Bronchial epithelial cell (primary cell): ENCODE measurements around the gene MAST4. TPM values are rescaled to one million over a fixed set of nuclear protein-coding genes. Genes with fewer than 3 reads are reported as not detected.

Source experiments
- DNase-seq: peaks from one replicate; pipeline ENCODE4 v3.0.0-alpha.2; 2010; ENCODE audit warnings: low read depth
- FAIRE-seq: peaks from 2 replicates; lab custom pipeline; 2011; peaks lifted over from hg19 to GRCh38; lab: Jason Lieb, UNC
- H3K27me3 ChIP-seq: 2 replicates; pipeline ENCODE4 v1.5.1; 2011; ENCODE audit warnings: low read length; ENCODE audit not compliant: control insufficient read depth, insufficient read depth
- H3K36me3 ChIP-seq: 2 replicates; pipeline ENCODE4 v1.5.1; 2011; ENCODE audit warnings: low read length; ENCODE audit not compliant: control insufficient read depth, insufficient read depth
- H3K4me3 ChIP-seq: 2 replicates; pipeline ENCODE4 v1.5.1; 2011; ENCODE audit warnings: mild to moderate bottlenecking, low read depth, low read length, control low read depth
- total RNA-seq: library from RNA; depleted of rRNA; stranded (reverse); fragments of >200 nt; gene quantifications from 2 replicates; pipeline ENCODE4 v1.2.1, GENCODE V29; 2014
- TF ChIP-seq, protein P1 (sequence below): IDR thresholded peaks from 2 replicates; pipeline ENCODE4 v1.5.1; 2011; ENCODE audit warnings: mild to moderate bottlenecking, moderate library complexity, low read length, control low read depth, inconsistent platforms; ENCODE audit not compliant: insufficient read depth, severe bottlenecking

The MAST4 gene
- total RNA-seq, 1 donor from 2014 or later: 10.3 TPM

DNA sequence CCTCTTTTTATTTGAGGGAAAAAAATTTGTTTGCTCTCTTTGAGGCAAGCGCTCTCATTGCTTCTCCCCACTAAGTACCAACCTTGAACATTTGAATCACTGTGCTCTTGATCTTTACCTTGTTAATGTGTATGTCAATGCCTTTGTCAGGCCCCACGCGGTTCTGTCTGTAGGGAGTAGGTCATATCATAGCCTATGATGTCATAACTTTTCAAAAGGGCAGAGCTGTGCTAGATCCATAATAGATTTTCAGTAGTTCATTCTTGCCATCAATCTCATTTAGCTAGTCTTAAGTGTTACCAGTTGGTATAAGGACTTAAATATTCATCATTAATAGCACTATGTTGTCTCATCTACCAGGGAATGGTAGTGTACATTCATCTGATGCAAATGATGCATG lies 56.6 kb downstream of the MAST4 start:
- H3K36me3 ChIP-seq: no peaks in the 10 kb centered on the region
- FAIRE-seq (no peak), DNase-seq (no peak)
- no peak overlapping the region for H3K4me3 ChIP-seq
- TF ChIP-seq, protein P1, sequence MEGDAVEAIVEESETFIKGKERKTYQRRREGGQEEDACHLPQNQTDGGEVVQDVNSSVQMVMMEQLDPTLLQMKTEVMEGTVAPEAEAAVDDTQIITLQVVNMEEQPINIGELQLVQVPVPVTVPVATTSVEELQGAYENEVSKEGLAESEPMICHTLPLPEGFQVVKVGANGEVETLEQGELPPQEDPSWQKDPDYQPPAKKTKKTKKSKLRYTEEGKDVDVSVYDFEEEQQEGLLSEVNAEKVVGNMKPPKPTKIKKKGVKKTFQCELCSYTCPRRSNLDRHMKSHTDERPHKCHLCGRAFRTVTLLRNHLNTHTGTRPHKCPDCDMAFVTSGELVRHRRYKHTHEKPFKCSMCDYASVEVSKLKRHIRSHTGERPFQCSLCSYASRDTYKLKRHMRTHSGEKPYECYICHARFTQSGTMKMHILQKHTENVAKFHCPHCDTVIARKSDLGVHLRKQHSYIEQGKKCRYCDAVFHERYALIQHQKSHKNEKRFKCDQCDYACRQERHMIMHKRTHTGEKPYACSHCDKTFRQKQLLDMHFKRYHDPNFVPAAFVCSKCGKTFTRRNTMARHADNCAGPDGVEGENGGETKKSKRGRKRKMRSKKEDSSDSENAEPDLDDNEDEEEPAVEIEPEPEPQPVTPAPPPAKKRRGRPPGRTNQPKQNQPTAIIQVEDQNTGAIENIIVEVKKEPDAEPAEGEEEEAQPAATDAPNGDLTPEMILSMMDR: no peak
- H3K27me3 ChIP-seq: no peaks in the 10 kb centered on the region

DNA sequence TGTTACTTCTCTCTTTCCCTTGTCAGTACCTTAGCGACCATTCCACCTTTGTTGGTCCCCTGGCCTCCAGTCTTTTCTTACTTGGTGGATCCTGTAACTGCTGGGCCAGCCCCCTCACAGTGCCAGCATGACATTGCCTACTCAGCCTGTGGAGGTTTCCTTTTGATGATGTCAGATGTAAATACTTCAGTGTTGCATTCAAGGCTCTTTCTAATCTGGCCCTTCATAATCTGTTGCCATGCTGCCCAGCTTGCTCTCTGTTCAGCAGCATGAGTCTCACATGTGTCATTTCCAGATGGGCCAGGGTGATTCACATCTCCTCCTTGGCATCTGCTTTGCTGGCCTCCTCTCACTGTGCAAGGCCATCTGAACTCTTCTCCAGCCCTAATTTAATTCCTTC lies 57.1 kb downstream of the MAST4 start:
- DNase-seq: peak; percentile 95
- H3K4me3 ChIP-seq: no peak overlapping the region
- FAIRE-seq: peak; percentile 94
- H3K27me3 ChIP-seq: no peaks in the 10 kb centered on the region
- TF ChIP-seq, protein P1: no peak
- H3K36me3 ChIP-seq: no peaks in the 10 kb centered on the region

DNA sequence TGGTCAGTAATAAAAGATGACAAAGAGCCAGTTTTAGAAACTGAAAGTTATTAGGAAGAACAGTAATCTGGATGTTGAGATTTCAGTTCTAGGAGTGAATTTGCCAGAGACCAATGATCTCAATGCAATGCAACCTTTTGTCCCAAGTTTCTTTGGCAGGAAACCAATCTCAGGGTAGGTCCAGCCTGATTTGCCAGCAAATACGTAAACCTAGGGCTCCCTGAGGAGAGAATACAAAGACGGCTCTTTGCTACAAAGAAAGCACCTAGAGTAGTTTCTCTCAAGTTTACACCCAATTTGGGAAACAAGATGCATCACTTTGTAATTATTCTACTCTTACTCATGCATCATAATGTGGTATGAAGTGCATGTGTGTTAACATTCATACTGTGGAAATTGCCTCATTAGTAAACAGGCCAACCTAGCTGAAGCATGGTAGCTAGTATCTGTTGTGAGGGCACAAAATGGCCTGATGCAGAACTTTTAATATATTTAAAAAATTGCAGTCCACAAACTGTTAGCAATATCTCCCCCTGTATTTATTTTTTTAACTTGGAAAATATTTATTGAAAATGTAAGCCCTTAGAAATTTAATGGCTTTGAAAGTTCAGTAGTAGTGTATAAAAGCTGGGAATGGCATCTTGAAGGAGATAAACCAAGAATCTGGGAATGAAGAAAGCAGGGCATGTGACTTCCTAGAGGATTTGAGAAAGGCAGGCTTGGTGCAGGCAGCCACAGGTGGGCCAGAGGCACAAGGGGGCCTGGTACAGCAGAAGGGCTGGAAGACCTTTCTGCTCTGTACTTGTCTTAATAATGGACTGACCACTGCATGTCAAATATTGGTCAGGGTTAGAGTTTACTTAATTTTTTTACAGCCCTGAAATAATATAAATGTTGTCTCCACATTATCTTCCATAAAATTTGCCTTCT lies 59.5 kb downstream of the MAST4 start:
- DNase-seq (peak; percentile 57), FAIRE-seq (no peak)
- H3K36me3 ChIP-seq: no peaks in the 10 kb centered on the region
- no peaks in the 10 kb centered on the region for H3K27me3 ChIP-seq
- TF ChIP-seq, protein P1: no peak
- no peak overlapping the region for H3K4me3 ChIP-seq

DNA sequence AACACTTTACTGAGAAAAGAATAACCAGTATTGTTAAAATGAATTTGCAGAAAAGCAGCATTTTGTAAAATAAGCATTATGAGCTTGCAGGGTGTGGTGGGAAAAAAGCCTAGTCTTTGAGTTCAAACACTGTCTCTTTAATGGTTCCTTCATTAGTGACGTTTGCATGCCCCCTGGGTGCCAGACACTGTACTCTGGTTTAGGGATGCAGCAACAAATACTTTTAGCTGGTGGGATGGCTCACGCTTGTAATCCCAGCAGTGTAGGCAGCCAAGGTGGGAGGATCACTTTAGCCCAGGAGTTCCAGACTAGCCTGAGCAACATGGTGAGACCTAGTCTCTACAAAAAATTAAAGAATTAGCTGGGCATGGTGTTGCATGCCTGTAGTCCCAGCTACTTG lies 62.3 kb downstream of the MAST4 start:
- DNase-seq (no peak), FAIRE-seq (no peak)
- H3K4me3 ChIP-seq: no peak overlapping the region
- TF ChIP-seq, protein P1: no peak
- no peaks in the 10 kb centered on the region for H3K27me3 ChIP-seq
- H3K36me3 ChIP-seq: no peaks in the 10 kb centered on the region

DNA sequence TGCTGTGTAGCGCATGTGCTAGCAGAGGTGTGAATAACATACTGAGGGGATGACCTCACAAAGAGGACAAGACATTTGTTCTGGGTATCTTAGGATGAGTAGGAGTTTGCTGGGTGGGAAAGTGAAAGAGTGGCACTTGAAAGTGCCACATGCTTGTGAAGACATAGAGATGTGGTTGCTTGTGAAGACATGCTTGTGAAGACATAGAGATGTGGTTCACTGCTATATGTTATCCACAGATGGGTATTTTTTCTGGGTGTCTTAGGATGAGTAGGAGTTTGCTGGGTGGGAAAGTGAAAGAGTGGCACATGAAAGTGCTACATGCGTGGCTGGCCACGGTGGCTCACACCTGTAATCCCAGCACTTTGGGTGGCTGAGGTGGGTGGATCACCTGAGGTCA lies 63.6 kb downstream of the MAST4 start:
- DNase-seq: no peak

More for the DNA sequence above, 63.6 kb downstream of the MAST4 start:
- no peaks in the 10 kb centered on the region for H3K36me3 ChIP-seq
- no peak overlapping the region for H3K4me3 ChIP-seq
- no peaks in the 10 kb centered on the region for H3K27me3 ChIP-seq
- TF ChIP-seq, protein P1: no peak
- no peak for FAIRE-seq
